Measurements from ENCODE around the gene CACNA2D3.

Gene CACNA2D3

DNA sequence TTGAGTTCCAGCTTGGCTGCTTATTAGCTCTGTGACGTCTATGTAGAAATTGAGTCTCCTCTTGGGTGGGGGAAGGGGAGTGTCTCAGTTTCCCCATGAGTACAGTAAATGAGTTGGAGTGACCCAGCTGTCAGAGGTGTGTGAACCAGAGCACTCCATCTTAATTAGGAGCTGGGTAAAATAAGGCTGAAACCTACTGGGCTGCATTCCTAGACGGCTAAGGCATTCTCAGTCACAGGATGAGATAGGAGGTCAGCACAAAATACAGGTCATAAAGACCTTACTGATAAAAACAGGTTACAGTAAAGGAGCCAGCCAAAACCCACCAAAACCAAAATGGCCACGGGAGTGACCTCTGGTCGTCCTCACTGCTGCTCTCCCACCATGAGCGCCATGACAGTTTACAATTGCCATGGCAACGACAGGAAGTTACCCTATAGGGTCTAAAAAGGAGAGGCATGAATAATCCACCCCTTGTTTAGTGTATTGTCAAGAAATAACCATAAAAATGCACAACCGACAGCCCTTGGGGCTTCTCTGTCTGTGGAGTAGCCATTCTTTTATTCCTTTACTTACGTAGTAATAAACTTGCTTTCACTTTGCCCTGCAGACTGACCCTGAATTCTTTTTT is 222.4 kb downstream of the CACNA2D3 start:
- no peak for DNase-seq

GRCh38 chr3:54345847-54346375 is 223.6 kb downstream of the CACNA2D3 start:
- no peak for DNase-seq

- DNase-seq = no peak
These were observed 224.7 kb downstream of the CACNA2D3 start for GRCh38 chr3:54347060-54347459.

GRCh38 chr3:54347933-54348332 is 225.6 kb downstream of the CACNA2D3 start:
- no peak for DNase-seq

GRCh38 chr3:54349231-54349652 is 226.9 kb downstream of the CACNA2D3 start:
- no peak for DNase-seq

GRCh38 chr3:54349691-54350090 is 227.3 kb downstream of the CACNA2D3 start:
- no peak for DNase-seq

DNA sequence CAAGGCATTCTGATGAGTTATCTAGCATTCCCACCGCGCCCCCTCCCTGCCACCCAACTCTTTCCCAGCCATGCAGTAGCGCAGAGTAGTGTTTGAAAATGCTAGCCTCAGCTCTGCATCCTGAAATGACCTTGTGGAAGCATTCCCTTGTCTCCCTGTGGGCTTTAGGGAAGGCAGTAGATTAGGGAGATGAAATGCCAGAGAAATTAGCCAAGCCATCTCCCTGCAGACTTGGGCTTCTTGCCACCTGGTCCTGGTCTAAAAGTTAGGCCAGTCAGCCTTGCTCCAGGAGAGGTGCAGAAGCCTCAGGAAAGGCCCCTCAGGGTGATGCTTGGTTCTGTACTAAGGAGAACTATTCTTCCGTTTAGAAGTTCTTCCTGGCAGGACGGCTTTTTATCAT is 231.2 kb downstream of the CACNA2D3 start:
- no peak for DNase-seq

DNA sequence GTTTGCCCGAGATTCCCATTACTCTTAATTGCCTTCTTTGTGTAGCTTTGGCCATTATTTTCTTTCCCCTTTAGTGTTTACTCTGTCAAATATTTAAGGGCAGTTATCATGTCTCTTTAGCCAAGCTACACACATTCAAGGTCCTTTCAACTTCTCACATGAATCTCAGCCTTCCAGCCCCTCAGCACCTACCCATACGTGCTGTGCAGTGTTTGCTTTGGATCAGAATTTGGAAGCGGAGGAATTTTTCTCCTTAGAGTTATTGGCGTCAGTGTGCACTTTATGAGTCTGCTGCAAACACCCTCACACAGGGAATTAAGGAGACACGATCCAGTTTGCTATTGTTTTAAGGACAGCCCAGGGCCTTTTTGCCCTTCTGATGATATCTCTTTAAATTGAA is 231.6 kb downstream of the CACNA2D3 start:
- DNase-seq = no peak

GRCh38 chr3:54355800-54356199 is 233.4 kb downstream of the CACNA2D3 start:
- no peak for DNase-seq

DNA sequence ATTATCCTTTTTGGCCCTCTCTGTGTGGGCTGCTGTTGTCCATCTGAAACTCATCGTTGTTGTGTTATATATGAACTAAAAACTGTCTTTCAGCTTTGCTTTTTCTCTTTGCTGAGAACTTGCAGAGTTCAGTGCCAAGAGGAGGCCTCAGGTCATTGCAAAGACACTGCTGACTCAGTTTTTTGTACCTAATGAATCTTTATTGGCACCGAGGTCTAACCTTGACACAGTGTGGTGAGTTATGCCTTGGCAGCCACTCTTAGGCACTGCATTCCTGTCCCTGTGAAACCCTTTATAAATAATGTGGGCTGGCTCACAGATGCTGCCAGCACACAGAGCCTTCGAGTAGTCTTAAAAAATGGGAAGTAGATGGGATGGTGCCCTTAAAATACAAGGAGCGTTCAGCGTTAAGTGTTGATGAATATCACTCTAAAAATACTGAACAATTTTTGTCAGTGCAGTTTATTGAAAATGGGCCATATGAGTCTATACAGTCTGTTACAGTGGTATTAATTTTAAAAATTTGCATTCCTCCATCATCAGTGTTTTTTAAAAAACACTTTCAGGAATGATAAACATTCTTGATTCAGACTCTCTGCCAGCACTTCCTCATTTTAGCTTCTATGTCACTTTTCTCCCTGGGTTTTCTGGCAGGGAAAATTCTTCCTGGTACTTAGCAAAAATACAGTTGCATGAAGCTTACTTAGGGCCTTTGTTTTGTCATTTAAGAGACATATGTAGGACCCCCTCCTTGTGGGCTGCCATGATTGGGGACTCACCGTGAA is 234.1 kb downstream of the CACNA2D3 start:
- no peak for DNase-seq

DNA sequence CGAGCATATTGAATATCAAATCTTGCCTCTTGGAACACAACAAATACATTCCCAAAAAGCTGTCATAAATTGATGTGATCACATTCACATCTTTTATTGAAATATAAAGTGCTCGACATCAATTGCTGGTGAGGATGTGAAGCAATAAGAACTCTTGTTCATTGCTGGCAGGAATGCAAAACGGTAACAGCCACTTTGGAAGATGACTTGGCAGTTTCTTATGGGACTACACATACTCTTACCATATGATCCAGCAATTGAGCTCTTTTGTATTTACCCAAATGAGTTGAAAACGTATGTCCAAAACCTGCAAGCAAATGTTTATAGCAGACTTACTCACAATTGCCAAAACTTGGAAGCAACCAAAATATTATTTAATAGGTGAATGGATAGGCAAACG is 234.9 kb downstream of the CACNA2D3 start:
- DNase-seq = no peak

- DNase-seq = no peak
These were observed 236.0 kb downstream of the CACNA2D3 start for GRCh38 chr3:54358316-54358715.

- no peak for DNase-seq
These were observed 236.8 kb downstream of the CACNA2D3 start for GRCh38 chr3:54358969-54359694.

DNA sequence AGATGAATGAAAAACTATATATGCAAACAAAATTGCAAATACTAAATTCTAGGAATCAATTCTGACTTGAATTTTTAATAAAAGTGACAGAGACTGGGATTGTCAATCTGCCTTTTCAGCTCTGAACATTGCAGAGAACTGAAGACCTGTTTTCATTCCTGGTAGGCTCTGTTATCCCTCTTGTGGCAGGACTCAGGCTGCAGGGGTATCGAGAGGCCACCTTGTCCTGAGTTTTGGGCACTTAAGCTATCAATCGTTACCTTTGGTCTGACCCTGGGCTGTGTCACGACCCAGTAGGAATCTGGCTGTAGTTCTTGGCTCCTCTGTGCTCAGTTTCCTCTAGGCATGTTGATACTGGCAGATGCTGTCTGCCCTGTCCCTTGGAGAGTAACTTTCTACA is 238.0 kb downstream of the CACNA2D3 start:
- DNase-seq = no peak

- DNase-seq = no peak
These were observed 239.5 kb downstream of the CACNA2D3 start for GRCh38 chr3:54361746-54362283.

DNA sequence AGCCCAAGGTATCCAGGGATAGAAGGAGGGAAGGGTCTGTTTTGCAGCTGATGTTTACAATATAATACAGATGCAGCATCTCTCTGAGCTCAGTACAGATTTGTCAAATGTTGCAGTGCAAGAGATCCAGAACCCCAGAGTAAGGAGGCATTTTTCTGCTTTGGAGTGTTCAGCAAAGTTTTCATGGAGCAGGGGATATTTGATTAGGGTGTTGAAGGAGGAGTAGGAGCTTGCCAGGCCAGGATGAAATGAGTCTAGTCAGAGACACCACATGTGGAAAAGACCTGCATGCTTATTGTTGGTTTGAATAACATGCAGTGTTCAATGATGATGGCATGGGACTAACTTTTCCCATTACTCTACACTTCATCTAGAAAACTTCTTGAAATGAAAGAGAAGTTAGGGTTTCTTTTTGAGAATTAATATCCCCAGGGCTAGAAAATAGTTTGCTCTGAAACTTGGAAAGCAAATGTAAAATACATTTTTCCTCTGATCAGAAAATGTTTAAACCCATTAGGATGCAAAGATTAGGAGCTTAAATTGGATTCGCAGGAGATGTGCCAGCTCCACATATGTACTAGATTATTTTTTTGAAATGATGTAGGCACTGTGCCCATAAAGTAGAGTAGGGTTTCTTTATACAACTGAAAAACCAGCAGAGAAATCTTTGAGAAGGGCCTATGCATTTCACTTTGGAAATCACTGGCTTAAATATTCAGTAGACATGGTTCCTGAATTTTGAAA is 243.8 kb downstream of the CACNA2D3 start:
- no peak for DNase-seq

- DNase-seq = no peak
These were observed 244.5 kb downstream of the CACNA2D3 start for GRCh38 chr3:54366839-54367238.

GRCh38 chr3:54372232-54372631 is 249.9 kb downstream of the CACNA2D3 start:
- no peak for DNase-seq

DNA sequence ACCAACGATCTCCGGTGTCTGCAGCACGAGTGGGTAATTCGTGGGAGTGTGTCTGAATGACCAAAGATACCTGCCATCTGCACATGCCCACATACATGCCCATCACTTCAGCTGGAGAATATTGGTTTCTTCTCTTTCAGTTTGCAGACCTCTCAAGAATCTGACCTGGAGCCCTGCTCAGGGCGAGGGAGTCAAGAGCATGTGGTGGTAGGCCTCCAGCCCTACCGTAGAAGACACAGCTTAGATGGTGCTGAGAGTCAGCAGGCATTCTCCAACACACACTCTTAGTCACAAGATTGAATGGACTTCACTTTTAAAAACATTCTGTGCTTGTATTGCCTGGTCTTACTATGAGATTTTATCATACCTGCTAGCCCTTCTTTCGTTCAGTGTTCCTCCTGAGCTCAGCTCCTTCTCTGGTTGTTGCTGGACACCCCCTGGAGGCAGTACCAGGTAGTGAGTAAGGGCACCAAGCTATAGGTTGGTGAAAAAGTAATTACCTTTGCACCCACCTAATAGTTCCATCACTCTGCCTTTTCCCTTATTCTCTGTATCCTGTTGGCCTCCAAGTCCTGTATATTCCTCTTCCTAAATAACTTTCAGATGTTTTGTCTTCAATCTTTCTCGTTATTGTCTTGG is 252.0 kb downstream of the CACNA2D3 start:
- no peak for DNase-seq

DNA sequence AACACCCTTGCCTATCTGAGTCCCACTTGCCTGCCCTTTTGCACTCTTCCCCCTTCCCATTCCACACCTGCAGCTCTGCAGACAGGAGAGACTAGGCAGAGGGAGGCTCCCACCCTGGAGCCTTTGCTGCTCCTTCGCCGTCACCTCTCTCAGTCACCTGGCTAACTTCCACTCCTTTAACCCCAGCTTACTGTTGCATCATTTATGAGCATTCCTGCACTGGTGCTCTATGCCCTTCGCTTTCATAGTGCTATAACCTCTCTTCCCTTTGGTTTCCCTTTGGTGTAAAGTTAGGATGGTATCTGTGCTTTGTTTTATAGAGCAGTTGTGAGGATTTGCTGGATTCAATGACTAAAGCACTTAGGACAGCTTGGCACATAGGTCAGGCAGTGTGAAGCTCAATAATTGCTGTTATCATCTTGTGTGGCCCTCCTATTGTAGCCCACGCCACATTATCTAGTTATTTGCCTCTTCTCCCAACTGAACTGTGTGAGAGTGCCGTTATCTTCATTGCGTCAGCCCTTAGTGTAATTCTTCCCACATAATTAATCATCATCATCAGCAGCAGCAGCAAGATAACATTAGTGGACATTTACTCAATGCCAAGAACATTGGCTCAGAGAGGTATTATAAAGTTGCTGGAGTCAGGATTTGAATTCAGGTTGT is 253.9 kb downstream of the CACNA2D3 start:
- DNase-seq = no peak

DNA sequence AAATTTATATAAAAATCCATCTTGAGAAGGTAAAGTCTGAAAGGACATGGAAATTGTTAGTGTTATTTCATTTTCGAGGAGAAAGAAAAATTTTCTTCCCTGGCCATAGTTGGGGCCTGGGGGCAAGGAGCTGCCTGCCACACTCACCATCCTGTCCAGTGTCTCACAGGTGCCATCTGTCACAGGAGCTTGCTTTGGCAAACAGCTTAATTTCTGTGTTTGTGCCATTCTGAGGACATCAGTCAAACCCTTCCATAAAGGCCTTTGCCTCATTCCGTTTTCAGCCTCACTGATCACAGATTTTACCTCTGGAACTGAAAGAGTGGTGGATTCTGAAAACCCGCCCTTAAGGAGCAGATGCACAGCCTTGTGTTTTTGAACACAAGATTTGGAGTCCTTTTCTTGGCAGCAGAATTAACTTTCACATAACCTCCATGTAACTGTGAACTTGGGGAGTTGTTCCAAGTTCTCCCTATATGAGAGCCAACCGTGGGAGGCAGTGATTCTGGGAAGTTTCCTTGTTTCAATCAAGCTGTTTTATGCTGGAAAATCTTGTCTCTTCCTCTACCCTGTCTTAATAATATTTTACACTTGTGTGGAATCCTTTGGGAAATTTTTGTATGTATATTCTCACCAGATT is 254.7 kb downstream of the CACNA2D3 start:
- no peak for DNase-seq
